Thoracic aorta (tissue), 2 donors: ENCODE data around the gene HSD17B14. TPM values are rescaled to one million over a fixed set of nuclear protein-coding genes. Genes with fewer than 3 reads are reported as not detected.
"Not testable (repeated sequence)": the region's sequence is repeated elsewhere in the genome, so short reads cannot be mapped to it uniquely, and the experiment has no call there.

Source experiments
- ATAC-seq: fragments of 150-250 bp; one replicate; pipeline ENCODE4 v1.8.0; 2017; ENCODE audit warnings: low read depth; ENCODE audit not compliant: insufficient number of reproducible peaks, low FRiP score
- DNase-seq: peaks from one replicate; pipeline ENCODE4 v3.0.0-alpha.2; 2020; ENCODE audit warnings: low spot score
- H3K27ac ChIP-seq, 2 donors: fragments of 200-600 bp; sonication (generic); 1 replicate in 1 of 2; 2 replicates in 1 of 2; pipeline ENCODE4 v1.5.1; 2016; ENCODE audit warnings: mild to moderate bottlenecking in 2 of 2, moderate library complexity in 2 of 2
- H3K27me3 ChIP-seq: fragments of 200-600 bp; sonication (generic); replicated peaks from 2 replicates; pipeline ENCODE4 v1.6.0; 2016; ENCODE audit warnings: mild to moderate bottlenecking; ENCODE audit not compliant: insufficient read depth
- H3K36me3 ChIP-seq: fragments of 200-600 bp; sonication (generic); one replicate; pipeline ENCODE4 v1.5.1; 2016
- H3K4me1 ChIP-seq, 2 donors: fragments of 200-600 bp; sonication (generic); 1 replicate in 1 of 2; 2 replicates in 1 of 2; pipeline versions ENCODE4 v1.5.1 to v1.6.0; 2016; ENCODE audit warnings: low read depth in 2 of 2, mild to moderate bottlenecking in 1 of 2; ENCODE audit not compliant: control insufficient read depth in 1 of 2
- H3K4me3 ChIP-seq: fragments of 200-600 bp; sonication (generic); 2 replicates; pipeline ENCODE4 v1.5.1; 2016; ENCODE audit warnings: mild to moderate bottlenecking
- H3K9me3 ChIP-seq: fragments of 200-600 bp; sonication (generic); 2 replicates; pipeline ENCODE4 v1.5.1; 2016
- CTCF ChIP-seq: fragments of 200-600 bp; sonication (generic); IDR thresholded peaks from one replicate; pipeline ENCODE4 v1.5.1; 2019; ENCODE audit warnings: antibody characterized with exemption
- total RNA-seq, 2 donors: library from RNA; depleted of rRNA; stranded (reverse); fragments of >200 nt; gene quantifications; one replicate each; pipeline versions ENCODE4 v1.1.0 to v1.2.3, GENCODE V29; 2016

Gene HSD17B14
- total RNA-seq, 2 donors from 2014 or later, result 10.2 to 16.8 TPM

GRCh38 chr19:48878196-48879024 is 42.1 kb upstream of the HSD17B14 start:
- H3K36me3 ChIP-seq, result peaks cover 40% of the 10 kb centered on the region
- peak; percentile 79 for DNase-seq
- no peak for TF ChIP-seq CTCF

GRCh38 chr19:48877855-48878195 is 41.5 kb upstream of the HSD17B14 start:
- Histone ChIP-seq H3K4me1 (peaks cover 29 to 44% of the 10 kb centered on the region in 2 donors), H3K36me3 (peaks cover 40% of the 10 kb centered on the region), H3K27ac (peak overlapping the region; percentile 69 to 80), H3K4me3 (peak overlapping the region; percentile 25), H3K9me3 (no peaks in the 10 kb centered on the region), H3K27me3 (no peaks in the 10 kb centered on the region)
- no peak for DNase-seq
- TF ChIP-seq CTCF, result no peak
- ATAC-seq, result no peak

More at GRCh38 chr19:48878196-48879024, 42.1 kb upstream of the HSD17B14 start:
- Histone ChIP-seq H3K27me3 (no peaks in the 10 kb centered on the region), H3K4me3 (peak overlapping the region; percentile 25), H3K27ac (peak overlapping the region; percentile 69 to 80), H3K9me3 (no peaks in the 10 kb centered on the region), H3K4me1 (peaks cover 29 to 44% of the 10 kb centered on the region in 2 donors)
- peak; percentile 64 for ATAC-seq

GRCh38 chr19:48876043-48876981 is 40.0 kb upstream of the HSD17B14 start:
- H3K9me3 ChIP-seq, ATAC-seq, DNase-seq, H3K27me3 ChIP-seq: not testable (repeated sequence)
- H3K4me1 ChIP-seq, result peaks cover 29 to 44% of the 10 kb centered on the region in 2 donors
- peak overlapping the region; percentile 100 for H3K27ac ChIP-seq
- peak overlapping the region; percentile 95 for H3K4me3 ChIP-seq
- H3K36me3 ChIP-seq, result peaks cover 40% of the 10 kb centered on the region

- peaks cover 40% of the 10 kb centered on the region for H3K36me3 ChIP-seq
- no peak for TF ChIP-seq CTCF
- no peak for DNase-seq
Observed at GRCh38 chr19:48874303-48875135, 38.2 kb upstream of the HSD17B14 start.

More at GRCh38 chr19:48874303-48875135, 38.2 kb upstream of the HSD17B14 start:
- Histone ChIP-seq H3K4me1 (peaks cover 27 to 40% of the 10 kb centered on the region in 2 donors), H3K9me3 (no peaks in the 10 kb centered on the region), H3K4me3 (peak overlapping the region; percentile 95), H3K27me3 (no peaks in the 10 kb centered on the region), H3K27ac (peak overlapping the region; percentile 100)
- ATAC-seq, result no peak
